Measurements from ENCODE around the gene NEURL4.

NEURL4 gene

DNA sequence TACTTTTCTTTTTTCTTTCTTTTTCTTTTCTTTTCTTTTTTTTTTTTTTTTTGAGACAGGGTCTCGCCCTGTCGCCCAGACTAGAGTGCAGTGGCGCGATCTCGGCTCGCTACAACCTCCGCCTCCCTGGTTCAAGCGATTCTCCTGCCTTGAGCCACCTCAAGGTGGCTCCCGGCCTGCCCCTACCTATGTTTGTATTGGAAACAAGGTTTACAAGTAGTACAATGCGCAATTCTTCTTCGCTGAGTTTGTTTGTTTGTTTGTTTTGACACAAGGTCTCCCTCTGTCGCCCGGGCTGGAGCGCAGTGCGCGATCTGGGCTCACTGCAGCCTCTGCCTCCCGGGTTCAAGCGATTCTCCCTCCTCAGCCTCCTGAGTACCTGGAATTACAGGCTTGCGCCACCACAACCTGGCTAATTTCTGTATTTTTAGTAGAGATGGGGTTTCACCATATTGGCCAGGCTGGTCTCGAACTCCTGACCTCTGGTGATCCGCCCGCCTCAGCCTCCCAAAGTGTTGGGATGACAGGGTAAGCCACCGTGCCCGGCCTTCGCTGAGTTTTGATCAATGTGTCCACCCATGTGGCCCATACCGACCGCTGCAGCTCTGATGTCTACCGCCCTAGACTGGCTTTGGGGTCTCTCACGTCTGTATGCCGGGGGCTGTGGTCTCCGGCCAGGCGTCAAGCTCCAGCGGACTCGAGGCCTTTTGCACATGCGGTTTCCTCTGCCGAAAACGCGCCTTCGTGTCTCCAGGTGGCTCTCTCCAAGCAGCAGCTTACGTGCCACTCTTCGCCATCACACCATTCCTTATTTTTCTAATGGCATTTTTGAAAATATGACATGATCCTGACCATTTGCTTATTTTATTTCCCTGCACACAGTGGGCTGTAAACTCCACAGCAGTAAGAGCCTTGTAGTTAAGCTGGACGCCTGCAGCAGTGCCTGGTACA, 33.6 kb downstream of the NEURL4 start:
- peak; percentile 60 for DNase-seq

DNA sequence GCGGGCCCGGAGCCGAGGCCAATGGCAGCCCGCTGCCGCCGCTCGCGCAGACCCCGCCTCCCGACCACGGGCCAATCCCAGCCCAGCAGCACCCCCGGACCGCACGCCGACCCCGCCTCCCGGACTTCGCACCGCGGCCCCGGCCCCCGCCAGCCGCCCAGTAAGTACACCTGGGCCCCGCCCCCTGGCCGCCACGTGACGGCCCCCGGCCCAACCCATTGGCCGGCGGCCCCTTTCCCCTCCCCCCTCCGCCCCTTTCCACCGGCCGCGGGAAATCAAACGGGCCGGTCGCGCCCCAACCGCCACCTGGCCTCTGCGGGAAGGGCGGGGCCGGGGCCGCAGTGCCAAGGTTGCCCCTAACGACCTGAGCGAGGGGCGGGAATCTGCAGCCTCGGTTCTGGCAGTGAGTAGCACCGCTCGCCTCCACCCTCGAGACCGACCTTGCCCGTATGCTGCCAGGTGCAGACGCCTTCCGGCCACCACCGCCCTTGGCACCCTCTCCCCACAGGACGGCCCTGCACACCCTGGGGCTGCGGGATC, 34.5 kb downstream of the NEURL4 start, which contains the start of gene YBX2:
YBX2 (minus strand) TSS at position 26 of the 540 bp plus-strand sequence. CDS start 139 bp downstream, outside the sequence.
- DNase-seq = peak; percentile 94

DNA sequence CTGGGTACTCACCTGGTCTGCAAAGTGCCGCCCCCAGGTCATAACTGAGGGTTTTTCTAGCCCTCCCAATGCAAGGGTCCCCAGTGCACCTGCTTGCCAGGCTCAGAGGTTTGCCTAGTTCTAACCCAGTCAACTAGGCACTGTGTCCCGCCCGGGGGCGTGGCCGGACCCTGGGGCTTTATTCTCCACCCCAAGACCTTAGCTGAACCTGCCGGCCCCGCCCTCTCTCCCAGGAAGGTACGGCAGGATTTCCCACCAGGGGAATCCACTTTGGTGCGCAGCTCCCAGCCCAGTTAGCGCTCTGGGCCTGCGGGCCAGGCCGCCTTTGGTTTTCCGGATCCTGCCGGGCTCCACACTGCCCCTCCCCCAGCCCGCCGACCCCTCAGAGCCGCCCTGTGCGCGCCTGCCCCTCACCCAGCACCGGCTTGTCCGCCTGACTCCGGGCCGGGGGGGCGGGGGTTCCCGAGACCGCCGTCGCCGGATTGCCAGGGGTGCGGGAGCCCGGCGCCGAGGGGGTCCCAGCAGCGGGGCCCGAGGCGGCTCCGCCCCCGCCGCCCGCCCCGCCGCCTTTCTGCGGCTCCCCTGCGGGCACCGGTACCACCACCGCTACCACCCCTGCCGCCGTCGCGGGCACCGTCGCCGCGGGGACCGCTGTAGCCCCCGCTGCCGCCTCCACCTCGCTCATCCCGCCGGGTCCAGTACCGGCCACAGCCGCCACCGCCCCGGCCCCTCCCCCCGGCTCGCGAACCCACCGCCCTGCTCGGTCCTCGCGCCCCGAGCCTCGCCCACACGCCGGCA, 35.1 kb downstream of the NEURL4 start:
- DNase-seq = peak; percentile 79

DNA sequence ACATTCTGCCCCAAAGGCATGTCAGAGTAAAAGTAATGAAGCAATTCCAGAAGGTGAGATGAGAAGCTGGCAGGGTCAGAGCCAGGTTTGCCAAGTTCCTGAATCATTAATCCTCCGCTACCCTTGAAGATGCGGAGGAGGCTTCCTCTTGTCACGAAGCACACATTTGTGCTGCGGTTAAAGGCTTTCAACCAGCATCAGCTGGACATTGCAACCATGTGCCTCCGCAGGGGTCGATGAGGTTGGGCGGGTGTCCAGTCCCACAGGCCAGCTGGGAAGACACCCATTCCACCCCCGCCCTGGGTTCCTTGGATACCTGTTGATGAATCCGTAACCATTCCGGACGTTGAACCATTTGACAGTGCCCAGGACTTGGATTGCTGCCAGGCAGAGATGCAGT, 36.0 kb downstream of the NEURL4 start:
- DNase-seq = peak; percentile 46

DNA sequence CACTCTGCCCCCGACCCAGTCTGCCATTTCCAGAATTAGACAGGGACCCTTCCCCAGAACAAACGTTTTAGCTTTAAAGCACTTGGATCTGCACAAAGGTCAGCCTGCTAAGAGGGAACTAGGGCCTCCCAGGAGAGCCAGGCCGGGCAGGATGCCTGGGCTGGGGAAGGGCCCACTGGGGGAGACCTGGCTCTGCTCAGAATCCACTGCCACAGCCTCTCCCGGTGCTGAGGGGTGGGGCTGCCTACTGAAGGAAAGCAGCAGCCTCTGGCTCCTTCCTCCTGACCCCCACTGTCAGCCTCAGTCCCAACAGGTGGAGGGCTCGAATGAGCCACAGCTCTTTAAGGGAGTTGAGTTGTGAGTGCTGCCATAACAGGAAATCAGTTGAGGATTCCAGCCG, 36.4 kb downstream of the NEURL4 start:
- peak; percentile 56 for DNase-seq

DNA sequence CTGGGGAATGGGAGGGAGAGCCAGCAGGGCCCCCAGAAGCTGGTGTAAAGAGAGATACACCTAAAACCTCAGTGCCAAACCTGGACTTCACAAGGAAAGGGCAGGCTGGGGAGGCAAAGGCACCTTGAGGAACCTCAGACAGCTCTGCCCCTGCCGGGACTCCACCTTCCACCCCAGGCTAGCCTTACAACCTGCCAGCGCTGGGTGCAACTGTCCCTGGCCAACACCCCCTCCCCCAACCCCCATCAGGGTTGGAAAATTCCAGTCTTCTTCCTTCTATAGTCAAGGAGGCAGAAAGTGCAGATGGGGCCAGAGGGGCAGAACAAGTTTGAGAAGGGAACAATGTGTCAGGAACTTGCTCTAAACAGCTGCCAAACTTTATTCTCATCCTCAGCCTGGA, 36.9 kb downstream of the NEURL4 start:
- no peak for DNase-seq

DNA sequence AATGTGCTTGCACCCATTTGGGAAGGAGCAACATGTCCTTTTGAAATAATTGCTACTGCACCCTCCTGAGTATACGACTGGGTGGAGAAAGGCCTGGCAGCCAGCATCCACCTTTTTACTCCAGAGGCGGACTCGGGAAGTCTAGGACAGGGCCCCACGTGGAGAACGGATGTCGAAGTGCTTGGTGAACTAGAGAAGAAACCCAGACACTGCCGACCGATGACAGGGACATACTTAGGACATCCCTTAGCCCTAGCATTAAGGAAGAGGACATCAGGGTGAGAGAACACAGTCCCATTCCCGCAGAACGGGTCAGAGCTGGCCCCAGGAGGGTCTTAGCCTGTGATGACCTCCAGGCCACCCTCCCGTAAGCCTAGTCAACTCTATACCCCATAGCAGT, 38.5 kb downstream of the NEURL4 start:
- no peak for DNase-seq

DNA sequence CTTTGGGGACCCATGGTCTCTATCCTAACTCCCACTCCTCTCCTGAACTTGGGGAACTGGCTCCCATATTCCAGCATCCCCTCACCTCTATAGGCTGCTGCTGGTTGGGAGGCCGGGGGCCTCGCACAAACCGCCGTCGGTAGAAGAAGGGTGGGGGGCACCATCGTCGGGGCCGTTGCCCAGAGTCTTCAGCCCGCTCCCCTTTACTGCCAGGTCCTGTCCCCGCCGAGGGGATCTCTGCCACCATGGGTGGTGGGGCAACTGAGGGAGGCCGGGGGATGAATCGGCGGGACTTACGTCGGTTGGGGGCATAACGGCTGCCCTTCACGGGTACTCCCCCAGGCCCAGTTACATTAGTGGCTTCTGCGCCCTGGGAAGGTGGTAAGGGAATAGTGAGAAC, 39.0 kb downstream of the NEURL4 start:
- DNase-seq = no peak

DNA sequence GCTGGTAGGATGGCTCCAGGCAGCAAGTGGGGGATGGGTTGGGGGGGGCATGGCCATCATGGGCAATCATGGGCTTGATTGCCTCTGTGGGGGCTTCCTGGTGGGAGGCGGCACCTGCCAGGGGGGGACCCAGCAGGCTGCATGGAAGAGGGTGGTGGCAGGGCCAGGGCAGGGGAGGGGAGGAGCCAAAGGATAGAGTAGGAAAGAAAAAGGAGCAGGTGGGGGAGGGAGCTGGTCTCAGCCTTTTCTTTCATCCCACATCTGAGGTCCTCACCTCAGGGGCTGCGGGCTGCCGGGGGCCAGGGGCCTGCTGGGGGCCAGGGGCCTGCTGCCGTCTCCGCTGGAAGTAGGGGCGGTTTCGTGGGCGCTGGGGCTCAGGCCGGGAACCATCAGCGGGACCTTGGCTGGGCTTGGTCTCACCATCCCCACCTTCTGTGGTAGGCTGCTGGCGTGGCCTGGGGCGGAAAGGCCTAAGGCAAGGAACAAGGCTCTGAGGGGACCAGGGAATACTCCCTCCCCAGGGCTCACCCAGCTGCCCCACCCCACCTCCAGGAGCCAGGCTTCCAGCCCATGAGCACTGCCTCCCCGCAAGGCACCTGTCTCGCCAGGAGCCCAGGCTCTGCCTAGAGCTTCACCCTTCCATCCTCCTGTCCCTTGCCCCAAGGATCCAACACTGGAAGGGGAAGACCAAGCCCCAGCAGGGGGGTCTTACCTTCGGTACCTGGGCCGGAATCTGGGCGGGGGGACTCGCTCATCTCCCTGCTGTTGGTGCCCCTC, 39.7 kb downstream of the NEURL4 start:
- DNase-seq = peak; percentile 52

DNA sequence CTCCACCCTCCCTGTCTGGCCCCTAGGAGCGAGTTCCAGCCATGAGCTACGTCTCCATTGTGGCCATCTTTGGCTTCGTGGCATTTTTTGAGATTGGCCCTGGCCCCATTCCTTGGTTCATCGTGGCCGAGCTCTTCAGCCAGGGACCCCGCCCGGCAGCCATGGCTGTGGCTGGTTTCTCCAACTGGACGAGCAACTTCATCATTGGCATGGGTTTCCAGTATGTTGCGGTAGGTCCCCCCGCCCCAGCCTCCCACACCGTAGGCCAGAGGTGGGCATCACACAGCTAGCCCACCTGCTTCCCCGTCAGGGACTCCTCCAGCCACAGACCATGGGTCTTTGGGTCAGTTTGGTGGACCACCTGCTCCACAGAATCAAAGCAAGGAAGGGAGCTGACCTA, 43.5 kb downstream of the NEURL4 start:
- no peak for DNase-seq

DNA sequence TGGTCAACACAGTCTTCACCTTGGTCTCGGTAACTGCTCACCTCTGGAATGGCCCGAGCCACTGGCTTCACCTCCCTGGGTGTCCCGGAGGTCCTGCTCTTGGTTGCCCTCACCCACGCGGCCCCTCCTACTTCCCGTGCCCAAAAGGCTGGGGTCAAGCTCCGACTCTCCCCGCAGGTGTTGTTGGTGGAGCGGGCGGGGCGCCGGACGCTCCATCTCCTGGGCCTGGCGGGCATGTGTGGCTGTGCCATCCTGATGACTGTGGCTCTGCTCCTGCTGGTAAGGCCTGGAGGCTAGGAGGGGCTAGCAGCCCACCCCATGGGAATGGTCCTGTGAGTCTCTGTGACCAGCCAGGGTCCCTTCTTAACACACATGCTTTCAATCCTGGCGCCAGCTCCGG, 44.2 kb downstream of the NEURL4 start:
- DNase-seq = no peak

DNA sequence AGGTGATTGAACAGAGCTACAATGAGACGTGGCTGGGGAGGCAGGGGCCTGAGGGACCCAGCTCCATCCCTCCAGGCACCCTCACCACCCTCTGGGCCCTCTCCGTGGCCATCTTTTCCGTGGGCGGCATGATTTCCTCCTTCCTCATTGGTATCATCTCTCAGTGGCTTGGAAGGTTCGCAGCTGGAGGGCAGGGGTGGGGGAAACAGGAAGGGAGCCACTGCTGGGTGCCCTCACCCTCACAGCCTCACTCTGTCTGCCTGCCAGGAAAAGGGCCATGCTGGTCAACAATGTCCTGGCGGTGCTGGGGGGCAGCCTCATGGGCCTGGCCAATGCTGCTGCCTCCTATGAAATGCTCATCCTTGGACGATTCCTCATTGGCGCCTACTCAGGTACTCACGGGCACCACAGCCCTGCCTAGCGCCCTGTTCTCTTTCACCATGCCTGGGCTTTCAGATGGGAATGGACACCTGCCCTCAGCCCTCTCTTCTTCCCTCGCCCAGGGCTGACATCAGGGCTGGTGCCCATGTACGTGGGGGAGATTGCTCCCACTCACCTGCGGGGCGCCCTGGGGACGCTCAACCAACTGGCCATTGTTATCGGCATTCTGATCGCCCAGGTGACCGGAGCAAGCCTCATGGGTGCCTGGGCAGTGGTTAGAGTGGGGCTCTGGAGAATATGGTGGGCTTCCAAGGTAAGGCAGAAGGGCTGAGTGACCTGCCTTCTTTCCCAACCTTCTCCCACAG, 45.5 kb downstream of the NEURL4 start:
- peak; percentile 53 for DNase-seq

DNA sequence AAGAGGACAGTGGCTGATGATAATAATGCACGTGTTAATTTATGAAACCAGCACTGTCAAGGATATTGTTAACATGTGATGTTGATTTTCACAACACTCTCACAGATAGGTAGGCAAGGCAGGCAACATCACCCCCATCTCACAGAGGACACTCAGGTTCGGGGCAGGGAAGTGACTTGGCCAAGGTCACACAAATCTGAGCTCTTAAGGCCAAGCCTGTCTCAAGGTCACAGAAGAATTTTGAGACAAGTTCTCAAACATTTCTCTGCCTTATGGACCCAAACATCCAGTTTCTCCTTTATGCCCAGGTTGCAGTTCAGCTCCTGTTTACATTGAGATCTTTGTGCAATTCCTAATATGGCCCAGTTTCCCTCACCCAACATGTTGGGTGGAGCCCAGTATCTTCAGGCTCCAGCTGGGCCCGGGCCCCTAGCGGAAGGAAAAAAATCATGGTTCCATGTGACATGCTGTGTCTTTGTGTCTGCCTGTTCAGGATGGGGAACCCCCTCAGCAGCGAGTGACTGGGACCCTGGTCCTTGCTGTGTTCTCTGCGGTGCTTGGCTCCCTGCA, 46.3 kb downstream of the NEURL4 start:
- no peak for DNase-seq

DNA sequence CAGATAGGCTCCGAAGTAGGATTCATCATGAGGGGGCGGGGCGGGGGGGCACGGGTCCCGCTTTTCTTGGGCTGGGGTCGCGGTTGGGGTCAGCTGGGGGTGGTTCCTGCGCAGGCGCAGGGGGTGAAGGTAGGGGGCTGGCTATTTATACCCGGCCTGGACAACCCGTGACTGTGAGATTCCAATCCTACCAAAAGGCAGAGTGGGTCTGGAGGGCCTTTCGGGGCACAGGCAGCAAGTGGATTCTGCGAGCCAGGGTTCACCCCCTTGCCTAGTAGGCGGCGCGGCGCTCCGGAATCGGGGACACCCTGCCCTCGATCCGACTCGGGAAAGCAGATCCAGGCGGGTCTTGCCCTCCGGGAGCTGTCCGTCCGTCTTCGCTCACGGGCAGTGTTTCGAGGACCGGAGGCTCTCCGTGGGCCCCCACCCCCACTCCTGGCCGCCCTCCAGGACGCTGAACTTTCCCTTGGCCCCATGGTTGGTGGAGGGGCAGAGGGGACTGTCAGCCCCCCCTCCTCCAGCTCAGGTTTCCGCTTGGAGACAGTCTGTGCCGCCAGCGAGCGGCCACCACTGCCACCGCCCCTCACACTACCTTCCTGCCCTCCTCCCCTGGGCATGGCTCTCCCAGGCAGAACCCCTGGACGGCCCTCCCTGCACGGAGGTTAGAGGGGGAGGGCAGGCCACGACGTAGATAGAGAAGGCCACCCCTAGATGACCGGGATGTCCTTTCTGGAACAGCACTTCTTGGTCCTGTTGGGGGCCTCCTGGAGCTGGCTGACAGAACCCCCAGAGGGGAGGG, 47.0 kb downstream of the NEURL4 start:
- peak; percentile 62 for DNase-seq

DNA sequence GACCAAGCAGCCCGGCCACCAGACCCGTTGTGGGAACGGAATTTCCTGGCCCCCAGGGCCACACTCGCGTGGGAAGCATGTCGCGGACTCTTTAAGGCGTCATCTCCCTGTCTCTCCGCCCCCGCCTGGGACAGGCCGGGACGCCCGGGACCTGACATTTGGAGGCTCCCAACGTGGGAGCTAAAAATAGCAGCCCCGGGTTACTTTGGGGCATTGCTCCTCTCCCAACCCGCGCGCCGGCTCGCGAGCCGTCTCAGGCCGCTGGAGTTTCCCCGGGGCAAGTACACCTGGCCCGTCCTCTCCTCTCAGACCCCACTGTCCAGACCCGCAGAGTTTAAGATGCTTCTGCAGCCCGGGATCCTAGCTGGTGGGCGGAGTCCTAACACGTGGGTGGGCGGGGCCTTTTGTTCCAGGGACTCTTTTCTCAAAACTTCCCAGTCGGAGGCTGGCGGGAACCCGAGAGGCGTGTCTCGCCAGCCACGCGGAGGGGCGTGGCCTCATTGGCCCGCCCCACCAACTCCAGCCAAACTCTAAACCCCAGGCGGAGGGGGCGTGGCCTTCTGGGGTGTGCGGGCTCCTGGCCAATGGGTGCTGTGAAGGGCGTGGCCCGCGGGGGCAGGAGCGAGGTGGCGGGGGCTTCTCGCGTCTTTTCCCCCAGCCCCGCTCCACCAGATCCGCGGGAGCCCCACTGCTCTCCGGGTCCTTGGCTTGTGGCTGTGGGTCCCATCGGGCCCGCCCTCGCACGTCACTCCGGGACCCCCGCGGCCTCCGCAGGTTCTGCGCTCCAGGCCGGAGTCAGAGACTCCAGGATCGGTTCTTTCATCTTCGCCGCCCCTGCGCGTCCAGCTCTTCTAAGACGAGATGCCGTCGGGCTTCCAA, 47.8 kb downstream of the NEURL4 start, which contains the start of gene SLC2A4:
SLC2A4 (plus strand) TSS at position 645 of the 879 bp plus-strand sequence; CDS start at position 862, 217 bp downstream.
- DNase-seq = peak; percentile 99

DNA sequence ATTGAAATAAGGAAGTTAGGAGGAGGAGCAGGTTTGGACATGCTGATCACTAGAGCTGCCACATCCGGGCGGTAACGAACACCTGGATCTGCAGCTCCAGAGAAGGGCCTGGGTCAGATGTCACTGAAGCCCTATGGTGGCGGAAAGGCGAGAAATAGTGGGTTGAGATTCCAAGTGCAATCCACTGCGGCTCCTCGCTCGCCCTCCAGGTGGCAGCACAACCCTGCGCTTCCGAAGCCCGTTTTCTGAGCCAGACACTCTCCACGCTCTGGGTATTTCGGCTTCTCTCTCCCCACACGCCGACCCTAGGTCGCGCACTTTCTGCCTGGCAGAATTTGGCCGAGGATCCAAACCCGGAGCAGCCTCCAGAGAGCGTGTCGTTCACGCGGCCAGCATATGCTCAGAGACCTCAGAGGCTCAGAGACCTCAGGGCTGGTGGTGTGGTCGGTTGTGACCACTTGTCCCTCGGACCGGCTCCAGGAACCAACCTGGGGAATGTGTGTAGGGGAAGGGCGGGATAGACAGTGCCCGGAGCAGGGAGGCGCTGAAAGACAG, 48.5 kb downstream of the NEURL4 start:
- peak; percentile 96 for DNase-seq

DNA sequence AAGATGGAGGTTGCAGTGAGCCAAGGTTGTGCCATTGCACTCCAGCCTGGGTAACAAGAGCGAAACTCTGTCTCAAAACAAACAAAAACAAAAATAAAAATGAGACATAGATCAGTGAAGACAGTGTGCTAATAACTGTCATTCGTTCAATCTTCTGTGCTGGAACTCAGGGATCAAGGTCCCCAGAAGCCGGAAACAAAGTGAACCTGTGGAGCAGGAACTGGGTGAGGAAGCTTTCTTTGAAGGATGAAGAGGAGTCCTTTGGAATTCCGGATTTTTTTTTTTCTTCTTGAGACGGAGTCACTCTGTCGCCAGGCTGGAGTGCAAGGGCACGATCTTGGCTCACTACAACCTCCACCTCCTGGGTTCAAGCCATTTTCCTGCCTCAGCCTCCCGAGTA, 49.7 kb downstream of the NEURL4 start:
- DNase-seq = no peak

DNA sequence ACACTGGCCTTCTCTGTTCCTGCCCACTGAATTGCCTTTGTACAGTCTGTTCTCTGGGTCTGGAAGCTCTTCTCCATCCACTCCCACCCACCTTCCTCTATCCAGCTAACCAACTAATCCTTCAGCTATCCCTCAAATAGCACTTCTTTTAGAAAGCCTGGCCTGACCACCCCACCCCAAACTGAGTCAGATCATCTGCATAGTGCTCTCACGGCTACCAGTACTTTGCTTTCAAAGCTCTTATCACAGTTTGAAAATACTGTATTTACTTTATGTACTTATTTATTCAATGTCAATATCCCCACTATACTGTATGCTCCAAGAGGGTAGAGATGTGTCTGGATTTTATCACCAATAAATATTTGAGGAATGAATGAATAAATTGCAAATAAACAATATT, 62.4 kb downstream of the NEURL4 start:
- no peak for DNase-seq

Measured in islet precursor cell (in vitro differentiated cells).